OCI-LY1 (cell line): ENCODE measurements around the gene TAS2R3.
"Not testable (repeated sequence)": the region's sequence is repeated elsewhere in the genome, so short reads cannot be mapped to it uniquely, and the experiment has no call there.

Source experiments
- H2AFZ ChIP-seq: fragments of 200-600 bp; sonication (generic), shearing (Covaris generic); 2 replicates; pipeline ENCODE4 v1.6.0; 2014; ENCODE audit warnings: antibody characterized with exemption, mild to moderate bottlenecking, low read length
- H3F3A ChIP-seq: fragments of 200-600 bp; sonication (generic), shearing (Covaris generic); 2 replicates; pipeline ENCODE4 v1.6.0; 2014; ENCODE audit warnings: mild to moderate bottlenecking, antibody characterized with exemption, low read length, moderate library complexity; ENCODE audit not compliant: insufficient read depth
- H3K27ac ChIP-seq: fragments of 200-600 bp; sonication (generic); 2 replicates; pipeline ENCODE4 v1.5.1; 2014; ENCODE audit warnings: low read length, mixed run types, mild to moderate bottlenecking, low read depth; ENCODE audit not compliant: poor library complexity, severe bottlenecking
- H3K27me3 ChIP-seq: fragments of 200-600 bp; sonication (generic); 2 replicates; pipeline ENCODE4 v1.6.0; 2014; ENCODE audit warnings: antibody characterized with exemption, mild to moderate bottlenecking, low read length, moderate library complexity; ENCODE audit not compliant: insufficient read depth
- H3K36me3 ChIP-seq: fragments of 200-600 bp; sonication (generic); 2 replicates; pipeline ENCODE4 v1.6.1; 2014; ENCODE audit warnings: mild to moderate bottlenecking, antibody characterized with exemption, low read length, moderate library complexity, mixed read lengths; ENCODE audit not compliant: insufficient read depth
- H3K4me1 ChIP-seq: fragments of 200-600 bp; sonication (generic); 2 replicates; pipeline ENCODE4 v1.5.1; 2014; ENCODE audit warnings: mild to moderate bottlenecking, low read length, moderate library complexity; ENCODE audit not compliant: insufficient read depth, severe bottlenecking
- H3K4me2 ChIP-seq: fragments of 200-600 bp; sonication (generic), shearing (Covaris generic); 2 replicates; pipeline ENCODE4 v1.6.1; 2014; ENCODE audit warnings: low read length
- H3K4me3 ChIP-seq: fragments of 200-600 bp; sonication (generic); 2 replicates; pipeline ENCODE4 v1.5.1; 2014; ENCODE audit warnings: low read length, low read depth, mild to moderate bottlenecking, mixed read lengths; ENCODE audit not compliant: poor library complexity, severe bottlenecking
- H3K79me2 ChIP-seq: fragments of 200-600 bp; shearing (Covaris generic); 2 replicates; pipeline ENCODE4 v1.6.1; 2016; ENCODE audit warnings: mixed run types, low read length, mixed read lengths; ENCODE audit not compliant: insufficient read depth
- H3K9ac ChIP-seq: fragments of 200-600 bp; sonication (generic), shearing (Covaris generic); 2 replicates; pipeline ENCODE4 v1.6.1; 2014; ENCODE audit warnings: mild to moderate bottlenecking, low read length, mixed read lengths
- H3K9me2 ChIP-seq: fragments of 200-600 bp; sonication (generic), shearing (Covaris generic); 2 replicates; pipeline ENCODE4 v1.6.1; 2014; ENCODE audit warnings: low read depth, mild to moderate bottlenecking, low read length, mixed read lengths
- H3K9me3 ChIP-seq: fragments of 200-600 bp; shearing (Covaris generic); 2 replicates; pipeline ENCODE4 v1.6.1; 2014; ENCODE audit warnings: low read length, mixed read lengths
- H4K20me1 ChIP-seq: fragments of 200-600 bp; sonication (generic), shearing (Covaris generic); 2 replicates; pipeline ENCODE4 v1.6.0; 2016; ENCODE audit warnings: mild to moderate bottlenecking, low read length; ENCODE audit not compliant: insufficient read depth
- CTCF ChIP-seq: fragments of 200-600 bp; sonication (generic), shearing (Covaris generic); IDR thresholded peaks from 2 replicates; pipeline ENCODE4 v1.5.1; 2017; ENCODE audit warnings: mild to moderate bottlenecking, antibody characterized with exemption, low read length, moderate library complexity, mixed read lengths
- EZH2 ChIP-seq: fragments of 200-600 bp; sonication (generic), shearing (Covaris generic); IDR thresholded peaks from 2 replicates; pipeline ENCODE4 v1.8.0; 2017; ENCODE audit warnings: borderline replicate concordance, mixed run types, mild to moderate bottlenecking, antibody characterized with exemption, low read length, moderate library complexity, mixed read lengths

Gene TAS2R3

GRCh38 chr7:141752634-141753033, 11.3 kb upstream of the TAS2R3 start:
- Histone ChIP-seq H3K4me1 (no peaks in the 10 kb centered on the region), H3K9me2 (no peaks in the 10 kb centered on the region), H3K27me3 (no peaks in the 10 kb centered on the region), H3K9ac (no peak overlapping the region), H4K20me1 (no peaks in the 10 kb centered on the region), H3K4me3 (no peak overlapping the region), H3K9me3 (peaks cover 16% of the 10 kb centered on the region), H3K36me3 (peaks cover 97% of the 10 kb centered on the region), H3K79me2 (no peaks in the 10 kb centered on the region), H3K4me2 (no peak overlapping the region), H2AFZ (no peak overlapping the region), H3F3A (no peaks in the 10 kb centered on the region), H3K27ac (no peak overlapping the region)
- TF ChIP-seq EZH2 = no peak
- TF ChIP-seq CTCF = peak; percentile 35

- TF ChIP-seq CTCF = peak; percentile 69
- TF ChIP-seq EZH2 = no peak
- Histone ChIP-seq H3K36me3 (peaks cover 93% of the 10 kb centered on the region), H3K9me2 (no peaks in the 10 kb centered on the region), H3K4me3 (no peak overlapping the region), H3K9me3 (peaks cover 14% of the 10 kb centered on the region), H3K9ac (no peak overlapping the region), H4K20me1 (no peaks in the 10 kb centered on the region), H3K79me2 (no peaks in the 10 kb centered on the region), H3K4me2 (no peak overlapping the region), H3K27me3 (no peaks in the 10 kb centered on the region), H3K27ac (no peak overlapping the region), H3F3A (no peaks in the 10 kb centered on the region), H2AFZ (no peak overlapping the region), H3K4me1 (no peaks in the 10 kb centered on the region)
These were observed 9.0 kb upstream of the TAS2R3 start for GRCh38 chr7:141754939-141755338.

GRCh38 chr7:141770083-141770583, 6.2 kb downstream of the TAS2R3 start:
- H3K9ac ChIP-seq, H2AFZ ChIP-seq, H3K4me2 ChIP-seq, H4K20me1 ChIP-seq, H3K27ac ChIP-seq, H3K79me2 ChIP-seq, H3K4me1 ChIP-seq, H3F3A ChIP-seq, H3K4me3 ChIP-seq, H3K36me3 ChIP-seq, H3K9me3 ChIP-seq, H3K27me3 ChIP-seq, H3K9me2 ChIP-seq: not testable (repeated sequence)

GRCh38 chr7:141776374-141776773, 12.5 kb downstream of the TAS2R3 start, which contains the start of gene TAS2R4:
TAS2R4 (plus strand) TSS chr7:141776674; CDS start chr7:141778489, 1,815 bp downstream.
- Histone ChIP-seq H3K9me2 (no peaks in the 10 kb centered on the region), H3K4me2 (no peak within 1 kb of the TSS), H3K4me3 (no peak within 1 kb of the TSS), H4K20me1 (no peaks in the 10 kb centered on the region), H3F3A (no peaks in the 10 kb centered on the region), H3K79me2 (no peaks in the 10 kb centered on the region), H3K9me3 (no peaks in the 10 kb centered on the region), H3K27me3 (no peaks in the 10 kb centered on the region), H3K4me1 (no peaks in the 10 kb centered on the region), H2AFZ (no peak within 1 kb of the TSS), H3K36me3 (peaks cover 23% of the 10 kb centered on the region), H3K9ac (no peak within 1 kb of the TSS), H3K27ac (no peak within 1 kb of the TSS)
- TF ChIP-seq EZH2 (no peak), CTCF (no peak)
